Smooth muscle cell (in vitro differentiated cells): ENCODE measurements around the gene URM1. TPM values are rescaled to one million over a fixed set of nuclear protein-coding genes. Genes with fewer than 3 reads are reported as not detected.

Experiments
- DNase-seq: peaks from one replicate; lab custom pipeline; 2025; ENCODE audit not compliant: unreplicated experiment; lab: John Stamatoyannopoulos, UW
- H2AFZ ChIP-seq: fragments of 200-600 bp; sonication (generic); 2 replicates; pipeline ENCODE4 v1.6.0; 2016; ENCODE audit warnings: antibody characterized with exemption, low read depth, mild to moderate bottlenecking
- H3F3A ChIP-seq: fragments of 200-600 bp; sonication (generic); 2 replicates; pipeline ENCODE4 v1.6.0; 2017; ENCODE audit warnings: antibody characterized with exemption, low read depth
- H3K27ac ChIP-seq: fragments of 200-600 bp; sonication (generic); 2 replicates; pipeline ENCODE4 v1.5.1; 2016; ENCODE audit warnings: low read depth, mild to moderate bottlenecking
- H3K27me3 ChIP-seq: fragments of 200-600 bp; sonication (generic); 2 replicates; pipeline ENCODE4 v1.6.1; 2016; ENCODE audit warnings: low read depth, mild to moderate bottlenecking
- H3K36me3 ChIP-seq: fragments of 200-600 bp; sonication (generic); 2 replicates; pipeline ENCODE4 v1.5.1; 2016; ENCODE audit warnings: low read depth
- H3K4me1 ChIP-seq: fragments of 200-600 bp; sonication (generic); 2 replicates; pipeline ENCODE4 v1.5.1; 2016; ENCODE audit warnings: low read depth
- H3K4me2 ChIP-seq: fragments of 200-600 bp; sonication (generic); 2 replicates; pipeline ENCODE4 v1.6.0; 2016; ENCODE audit warnings: mild to moderate bottlenecking
- H3K4me3 ChIP-seq: fragments of 200-600 bp; sonication (generic); 2 replicates; pipeline ENCODE4 v1.5.1; 2016; ENCODE audit warnings: mild to moderate bottlenecking
- H3K79me2 ChIP-seq: fragments of 200-600 bp; sonication (generic); 2 replicates; pipeline ENCODE4 v1.6.0; 2016; ENCODE audit warnings: low read depth, mild to moderate bottlenecking
- H3K9ac ChIP-seq: fragments of 200-600 bp; sonication (generic); 2 replicates; pipeline ENCODE4 v1.6.0; 2016; ENCODE audit warnings: low read depth
- H3K9me3 ChIP-seq: fragments of 200-600 bp; sonication (generic); replicated peaks from 2 replicates; pipeline ENCODE4 v1.5.1; 2016; ENCODE audit warnings: low read depth
- H4K20me1 ChIP-seq: fragments of 200-600 bp; sonication (generic); 2 replicates; pipeline ENCODE4 v1.6.0; 2016; ENCODE audit warnings: low read depth
- CTCF ChIP-seq: fragments of 200-600 bp; sonication (generic); IDR thresholded peaks from 2 replicates; pipeline ENCODE4 v1.5.1; 2017; ENCODE audit warnings: borderline replicate concordance, mild to moderate bottlenecking, antibody characterized with exemption; ENCODE audit not compliant: insufficient read depth, poor library complexity, severe bottlenecking
- WGBS: methylation state at CpG from one replicate; pipeline ENCODE4 v1.1.7; 2016; ENCODE audit warnings: low lambda C conversion rate; 5-methylcytosine and 5-hydroxymethylcytosine counted together
- polyA plus RNA-seq: library from polyadenylated mRNA; unstranded; fragments of >200 nt; fragmentation: Nextera tagmentation; extraction: Ambion mirVana; gene quantifications from 2 replicates; pipeline ENCODE4 v1.2.1, GENCODE V29; 2016
- total RNA-seq: library from RNA; depleted of rRNA; stranded (reverse); fragments of >200 nt; gene quantifications from 2 replicates; pipeline ENCODE4 v1.2.3, GENCODE V29; 2014

URM1 gene
- total and polyA plus RNA-seq, 2 experiments from 2014 or later = 27.3 to 48.7 TPM

- Histone ChIP-seq H4K20me1 (no peaks in the 10 kb centered on the region), H3F3A (no peaks in the 10 kb centered on the region), H3K4me2 (no peak overlapping the region), H3K27me3 (no peaks in the 10 kb centered on the region), H3K79me2 (no peaks in the 10 kb centered on the region), H3K9ac (no peak overlapping the region), H3K27ac (no peak overlapping the region), H3K9me3 (no peaks in the 10 kb centered on the region), H3K36me3 (no peaks in the 10 kb centered on the region), H3K4me1 (no peaks in the 10 kb centered on the region), H2AFZ (no peak overlapping the region), H3K4me3 (no peak overlapping the region)
- no peak for TF ChIP-seq CTCF
- over 99% methylated on average over 6 of the region's 6 CpGs for WGBS
- DNase-seq = no peak
Measured at GRCh38 chr9:128349772-128350171, 21.4 kb upstream of the URM1 start.

GRCh38 chr9:128355451-128355850 lies 15.7 kb upstream of the URM1 start:
- Histone ChIP-seq H3K27ac (no peak overlapping the region), H3K4me2 (no peak overlapping the region), H3K27me3 (no peaks in the 10 kb centered on the region), H3K9ac (no peak overlapping the region), H2AFZ (no peak overlapping the region), H3F3A (no peaks in the 10 kb centered on the region), H3K79me2 (no peaks in the 10 kb centered on the region), H3K4me1 (no peaks in the 10 kb centered on the region), H3K36me3 (no peaks in the 10 kb centered on the region), H4K20me1 (no peaks in the 10 kb centered on the region), H3K4me3 (no peak overlapping the region), H3K9me3 (no peaks in the 10 kb centered on the region)
- WGBS = 99% methylated on average over 19 of the region's 19 CpGs
- no peak for TF ChIP-seq CTCF
- no peak for DNase-seq

- Histone ChIP-seq H3K79me2 (no peaks in the 10 kb centered on the region), H3K36me3 (no peaks in the 10 kb centered on the region), H3K9ac (no peak overlapping the region), H2AFZ (no peak overlapping the region), H3K4me1 (no peaks in the 10 kb centered on the region), H3K4me2 (no peak overlapping the region), H3K4me3 (no peak overlapping the region), H3K27ac (no peak overlapping the region), H3K27me3 (no peaks in the 10 kb centered on the region), H3F3A (no peaks in the 10 kb centered on the region), H4K20me1 (no peaks in the 10 kb centered on the region), H3K9me3 (no peaks in the 10 kb centered on the region)
- TF ChIP-seq CTCF = no peak
- DNase-seq = no peak
- WGBS = 92% methylated on average over 8 of the region's 8 CpGs
Measured at GRCh38 chr9:128358090-128358489, 13.1 kb upstream of the URM1 start.

GRCh38 chr9:128358861-128359260 lies 12.3 kb upstream of the URM1 start:
- Histone ChIP-seq H3K36me3 (no peaks in the 10 kb centered on the region), H3K4me3 (no peak overlapping the region), H3F3A (no peaks in the 10 kb centered on the region), H3K9ac (no peak overlapping the region), H3K4me1 (no peaks in the 10 kb centered on the region), H3K79me2 (no peaks in the 10 kb centered on the region), H3K27ac (no peak overlapping the region), H3K4me2 (no peak overlapping the region), H3K27me3 (no peaks in the 10 kb centered on the region), H3K9me3 (no peaks in the 10 kb centered on the region), H2AFZ (no peak overlapping the region), H4K20me1 (no peaks in the 10 kb centered on the region)
- TF ChIP-seq CTCF = no peak
- DNase-seq = no peak
- 97% methylated on average over 4 of the region's 4 CpGs for WGBS
